Stomach (tissue), 4 donors: ENCODE results near the gene CCNE1.

ENCODE experiments used
- CTCF ChIP-seq, 7 experiments: fragments of 450-650 bp in 4 of 7; fragments of 200-600 bp in 3 of 7; sonication (generic) in 3 of 7; IDR thresholded peaks; one replicate each; pipeline ENCODE4 v1.5.1; 2016 to 2019; ENCODE audit warnings: antibody characterized with exemption in 7 of 7, control low read depth in 2 of 7, mild to moderate bottlenecking in 1 of 7
- EP300 ChIP-seq: sonication (generic); formaldehyde crosslinking; IDR thresholded peaks from one replicate; pipeline ENCODE4 v1.6.1; 2017; ENCODE audit warnings: antibody characterized with exemption
- POLR2A ChIP-seq, 4 donors: fragments of 450-650 bp; IDR thresholded peaks; one replicate each; pipeline ENCODE4 v1.6.1; 2016; ENCODE audit warnings: antibody characterized with exemption in 4 of 4, control low read depth in 2 of 4, mild to moderate bottlenecking in 1 of 4, moderate library complexity in 1 of 4
- POLR2AphosphoS5 ChIP-seq, 3 donors: sonication (generic); formaldehyde crosslinking; IDR thresholded peaks; one replicate each; pipeline ENCODE4 v1.6.1; 2016; ENCODE audit warnings: antibody characterized with exemption in 3 of 3

- TF ChIP-seq EP300 (no peak), CTCF (IDR thresholded peaks at IDR 0.05) (no peak), POLR2A (IDR thresholded peaks at IDR 0.05) (no peak), POLR2AphosphoS5 (IDR thresholded peaks at IDR 0.05) (no peak)
Measured at GRCh38 chr19:29819300-29819699, 7.5 kb downstream of the CCNE1 start.
